MCF 10A (cell line): ENCODE data around the gene RFX1. TPM values are rescaled to one million over a fixed set of nuclear protein-coding genes. Genes with fewer than 3 reads are reported as not detected.

Source experiments
- BruUV-seq: library from RNA; stranded (reverse); fragments of 400-500 nt; replicated peaks from 2 replicates; lab custom pipeline; 2021; lab: Mats Ljungman, UMichigan
- CTCF ChIA-PET: fragments of 300-600 bp; sonication (Branson Sonifier 250); formaldehyde crosslinking; extraction: SDS; loops from one replicate; lab custom pipeline; 2021; ENCODE audit warnings: antibody characterized with exemption, inconsistent platforms; lab: Yijun Ruan, JAX
- POLR2A ChIA-PET: fragments of 300-600, 350-650 bp; sonication (Branson Sonifier 250); formaldehyde crosslinking; extraction: SDS; loops from one replicate; lab custom pipeline; 2020; ENCODE audit warnings: antibody characterized with exemption, inconsistent platforms; lab: Yijun Ruan, JAX
- DNase-seq: peaks from one replicate; pipeline ENCODE4 v3.0.0-alpha.2; 2018; ENCODE audit not compliant: unreplicated experiment
- H3K27ac Mint-ChIP-seq: one replicate; pipeline ENCODE4 v1.8.0; 2022; ENCODE audit warnings: mild to moderate bottlenecking, low read depth, mixed read lengths; ENCODE audit not compliant: unreplicated experiment
- H3K27me3 Mint-ChIP-seq: one replicate; pipeline ENCODE4 v1.8.0; 2022; ENCODE audit warnings: mixed read lengths; ENCODE audit not compliant: insufficient read depth, unreplicated experiment
- H3K36me3 Mint-ChIP-seq: one replicate; pipeline ENCODE4 v1.8.0; 2022; ENCODE audit warnings: mild to moderate bottlenecking, moderate library complexity, mixed read lengths; ENCODE audit not compliant: insufficient read depth, unreplicated experiment
- H3K4me1 Mint-ChIP-seq: one replicate; pipeline ENCODE4 v1.8.0; 2022; ENCODE audit warnings: mixed read lengths; ENCODE audit not compliant: insufficient read depth, unreplicated experiment
- H3K4me3 Mint-ChIP-seq: one replicate; pipeline ENCODE4 v1.8.0; 2022; ENCODE audit warnings: mild to moderate bottlenecking, moderate library complexity, mixed read lengths; ENCODE audit not compliant: unreplicated experiment
- H3K9me3 Mint-ChIP-seq: one replicate; pipeline ENCODE4 v1.8.0; 2022; ENCODE audit warnings: mixed read lengths; ENCODE audit not compliant: unreplicated experiment
- CTCF ChIP-seq: fragments of 200-600 bp; IDR thresholded peaks from one replicate; pipeline ENCODE4 v1.8.0; 2022; ENCODE audit warnings: antibody characterized with exemption, mild to moderate bottlenecking; ENCODE audit not compliant: unreplicated experiment
- intact Hi-C: fragments of 100-400 bp; cut with micrococcal nuclease; formaldehyde crosslinking; loops from 2 replicates; pipeline ENCODE4 v1.14.1; 2022
- total RNA-seq: library from RNA; stranded (reverse); gene quantifications from 2 replicates; pipeline ENCODE4 v1.2.3, GENCODE V29; 2022

The RFX1 gene
- total RNA-seq, 1 experiment from 2014 or later, result 16.8 TPM

GRCh38 chr19:13942023-13942684 is 64.0 kb downstream of the RFX1 start:
- intact Hi-C loops, result no loop called here
- DNase-seq, result no peak
- Mint-ChIP-seq H3K4me3 (no peak overlapping the region), H3K36me3 (no peaks in the 10 kb centered on the region), H3K27me3 (peaks cover 8% of the 10 kb centered on the region), H3K9me3 (no peaks in the 10 kb centered on the region), H3K27ac (no peak overlapping the region), H3K4me1 (peaks cover 9% of the 10 kb centered on the region)
- no TSS peak for BruUV-seq
- POLR2A ChIA-PET, result no interaction called here
- no peak for TF ChIP-seq CTCF
- CTCF ChIA-PET, result interaction anchor here (0.7 kb wide), 1 partner anchor 10 kb away, joined by 3 read pairs; the partner anchor contains the start of gene DCAF15

GRCh38 chr19:13938301-13939064 is 67.6 kb downstream of the RFX1 start, which contains the start of gene PODNL1:
Gene PODNL1, minus strand, starts transcription at chr19:13938417. Its CDS starts 236 bp downstream, at chr19:13938181.
- no peak for TF ChIP-seq CTCF
- intact Hi-C loops, result no loop called here
- ChIA-PET CTCF (interaction anchor here (1.1 kb wide), 2 partner anchors 15 to 135 kb away, joined by 3 read pairs; no protein-coding TSS in a partner anchor), POLR2A (interaction anchor here (0.6 to 0.9 kb wide), 2 partner anchors 13 to 51 kb away, joined by 3 to 4 read pairs; no protein-coding TSS in a partner anchor)
- H3K4me1 Mint-ChIP-seq, result peaks cover 6% of the 10 kb centered on the region
- H3K27ac Mint-ChIP-seq, result no peak within 1 kb of the TSS
- peaks cover 11% of the 10 kb centered on the region for H3K27me3 Mint-ChIP-seq
- H3K9me3 Mint-ChIP-seq, result no peaks in the 10 kb centered on the region
- H3K4me3 Mint-ChIP-seq, result no peak within 1 kb of the TSS
- BruUV-seq, result no TSS peak
- peak; percentile 84 for DNase-seq
- peaks cover 5% of the 10 kb centered on the region for H3K36me3 Mint-ChIP-seq

- Mint-ChIP-seq H3K9me3 (no peaks in the 10 kb centered on the region), H3K36me3 (peaks cover 5% of the 10 kb centered on the region), H3K27ac (no peak overlapping the region), H3K27me3 (peaks cover 11% of the 10 kb centered on the region), H3K4me1 (peaks cover 6% of the 10 kb centered on the region), H3K4me3 (no peak overlapping the region)
- ChIA-PET POLR2A (interaction anchor here (0.6 kb wide), 1 partner anchor 50 kb away, joined by 4 read pairs; no protein-coding TSS in a partner anchor), CTCF (interaction anchor here (0.6 to 1.1 kb wide), 2 partner anchors 61 to 135 kb away, joined by 3 to 5 read pairs; partner anchors contain the start of gene NANOS3)
- no TSS peak for BruUV-seq
- DNase-seq, result no peak
- no peak for TF ChIP-seq CTCF
- intact Hi-C loops, result no loop called here
Observed at GRCh38 chr19:13937479-13938300, 68.4 kb downstream of the RFX1 start.
